Measurements from ENCODE around the gene CEACAM19.
A peak's percentile ranks its signal among the peaks of the same experiment; 100 is the strongest.
"Not testable (repeated sequence)": the region's sequence is repeated elsewhere in the genome, so short reads cannot be mapped to it uniquely, and the experiment has no call there.

CEACAM19 gene

GRCh38 chr19:44677019-44677811, 5.9 kb downstream of the CEACAM19 start:
- DNase-seq, result no peak

DNA sequence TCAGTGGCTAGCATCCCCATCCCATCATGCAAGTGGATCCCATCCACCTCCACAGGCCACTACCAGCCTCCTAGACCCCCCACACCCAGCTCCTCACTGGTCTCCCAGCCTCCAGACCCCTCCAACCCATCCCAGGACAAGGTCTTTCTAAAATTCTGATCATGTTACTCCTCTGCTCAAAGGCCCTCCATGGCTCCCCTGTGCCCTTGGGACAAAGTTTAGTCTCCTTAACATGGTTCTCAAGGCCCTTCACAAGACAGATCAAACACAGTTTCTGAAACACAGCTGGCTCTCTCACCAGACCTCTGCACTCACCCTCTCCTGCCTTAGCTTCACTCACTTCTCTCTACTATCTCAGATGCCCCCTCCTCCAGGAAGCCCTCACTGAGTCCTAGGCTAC, 9.3 kb downstream of the CEACAM19 start:
- DNase-seq, result no peak

- DNase-seq, result no peak
Observed at GRCh38 chr19:44681992-44682790, 10.9 kb downstream of the CEACAM19 start.

- DNase-seq, result no peak
Observed at GRCh38 chr19:44682807-44683206, 11.5 kb downstream of the CEACAM19 start.

DNA sequence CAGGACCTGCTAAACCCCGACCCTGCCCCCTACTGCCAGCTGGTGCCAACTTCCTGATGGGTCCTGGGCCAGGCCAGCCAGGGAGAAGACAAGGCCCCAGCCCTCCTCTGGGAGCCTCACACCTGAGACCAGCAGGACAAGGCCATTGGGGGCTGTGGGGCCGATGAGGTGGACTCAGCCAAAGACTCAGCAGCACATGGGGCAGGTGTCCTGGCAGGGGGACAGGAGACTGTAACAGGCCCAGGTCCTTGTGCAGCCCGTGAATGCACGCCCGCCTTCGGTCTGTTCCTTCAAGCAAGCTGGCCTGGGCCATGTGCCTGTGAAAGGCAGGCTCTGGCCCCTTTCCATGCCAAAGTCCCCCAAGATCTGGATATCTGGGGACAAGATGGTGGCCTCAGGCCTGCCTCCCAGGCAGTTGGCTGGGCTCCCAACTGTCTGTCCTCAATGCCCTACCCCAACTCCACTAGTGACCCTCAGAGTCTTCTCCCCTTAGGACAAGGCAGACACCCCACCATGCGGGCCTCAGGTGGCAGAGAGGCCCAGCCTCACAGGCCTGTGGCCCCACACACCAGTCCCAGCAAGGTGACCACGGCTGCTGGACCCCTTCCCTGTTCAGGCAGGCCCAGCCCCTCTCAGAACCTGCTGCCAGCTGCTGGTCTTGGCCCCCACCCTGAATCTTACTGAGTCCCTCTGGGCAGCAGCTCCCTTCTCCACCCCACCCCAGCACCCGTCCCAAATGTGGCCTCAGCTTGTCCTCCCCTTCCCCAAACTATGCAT, 12.3 kb downstream of the CEACAM19 start:
- no peak for DNase-seq

DNA sequence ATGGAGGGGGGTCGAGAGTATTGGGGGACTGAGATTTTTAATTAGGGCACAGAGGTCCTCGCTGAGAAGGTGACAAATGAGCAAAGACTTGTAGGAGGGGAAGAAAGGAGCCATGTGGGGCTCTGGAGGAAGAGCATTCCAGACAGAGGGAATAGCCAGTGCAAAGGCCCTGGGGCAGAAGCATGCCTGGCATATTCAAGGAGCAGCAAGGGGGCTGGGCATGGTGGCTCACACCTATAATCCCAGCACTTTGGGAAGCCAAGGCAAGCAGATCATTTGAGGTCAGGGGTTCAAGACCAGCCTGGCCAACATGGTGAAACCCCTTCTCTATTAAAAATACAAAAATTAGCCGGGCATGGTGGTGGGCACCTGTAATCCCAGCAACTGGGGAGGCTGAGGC, 13.1 kb downstream of the CEACAM19 start:
- not testable (repeated sequence) for DNase-seq

GRCh38 chr19:44684892-44685863, 13.9 kb downstream of the CEACAM19 start:
- peak; percentile 35 for DNase-seq

GRCh38 chr19:44685877-44686276, 14.6 kb downstream of the CEACAM19 start:
- DNase-seq, result no peak

- no peak for DNase-seq
Observed at GRCh38 chr19:44686896-44687295, 15.6 kb downstream of the CEACAM19 start.

- no peak for DNase-seq
Observed at GRCh38 chr19:44687888-44688287, 16.6 kb downstream of the CEACAM19 start.

DNA sequence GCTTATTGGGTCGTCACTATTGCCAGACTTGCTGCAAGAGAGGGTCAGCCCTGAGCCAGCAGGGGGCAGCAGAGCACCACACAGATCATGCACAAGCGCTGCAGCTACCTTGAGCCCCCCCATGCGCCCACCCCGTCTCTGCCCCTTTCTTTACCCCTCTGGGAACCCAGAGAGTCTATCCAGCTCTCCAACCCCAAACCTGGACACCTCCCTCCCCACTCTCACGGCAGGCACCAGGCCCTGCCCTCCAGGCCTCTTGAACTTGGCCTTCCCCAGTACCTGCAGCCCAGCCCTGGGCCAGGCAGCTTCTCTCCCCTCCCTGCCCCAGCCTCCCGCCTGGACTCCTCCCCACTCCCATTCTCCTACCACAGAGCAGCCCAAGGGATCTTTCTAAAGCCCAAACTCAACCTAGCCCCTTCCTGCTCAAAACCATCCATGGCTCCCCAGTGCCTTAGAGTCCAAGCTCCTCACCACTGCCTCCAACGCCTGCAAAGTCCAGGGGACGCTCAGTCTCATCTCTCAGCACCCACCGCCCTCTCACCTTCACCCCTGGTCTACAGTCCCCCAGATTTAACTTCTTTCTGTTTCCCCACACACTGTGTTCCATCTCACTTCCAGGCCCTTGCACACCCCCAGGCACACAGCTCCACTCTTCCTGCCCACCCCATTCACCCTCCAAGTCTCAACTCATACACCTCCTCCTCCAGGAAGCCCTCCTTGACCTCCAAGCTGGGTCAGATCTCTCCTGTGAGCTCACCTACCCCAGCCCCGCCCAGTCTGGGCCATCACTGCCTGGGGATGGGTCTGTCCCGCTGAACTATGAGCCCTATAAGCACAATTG, 18.2 kb downstream of the CEACAM19 start:
- peak; percentile 84 for DNase-seq

- no peak for DNase-seq
Observed at GRCh38 chr19:44690131-44690440, 18.8 kb downstream of the CEACAM19 start.

GRCh38 chr19:44692379-44692721, 21.1 kb downstream of the CEACAM19 start:
- DNase-seq, result no peak

- DNase-seq, result peak; percentile 38
Observed at GRCh38 chr19:44694184-44694579, 22.9 kb downstream of the CEACAM19 start.

GRCh38 chr19:44696939-44697669, 25.8 kb downstream of the CEACAM19 start:
- no peak for DNase-seq

DNA sequence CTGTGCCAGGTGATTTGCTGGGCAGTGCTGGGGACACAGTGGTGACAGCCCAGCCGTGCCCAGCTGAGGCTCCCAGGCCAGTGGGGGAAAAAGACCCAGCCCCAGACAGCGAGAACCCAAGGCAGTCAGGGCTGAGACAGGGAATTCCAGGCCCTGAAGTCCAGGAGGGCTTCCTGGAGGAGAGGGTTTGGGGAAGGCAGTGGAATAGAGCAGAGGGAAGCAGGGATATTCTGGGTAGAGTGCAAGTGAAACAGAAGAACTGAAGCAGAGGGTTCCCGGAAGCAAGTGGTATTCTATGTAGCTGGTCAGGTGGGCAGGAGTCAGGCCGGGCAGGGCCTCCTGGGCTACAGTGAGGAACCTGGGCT, 26.4 kb downstream of the CEACAM19 start:
- no peak for DNase-seq

DNA sequence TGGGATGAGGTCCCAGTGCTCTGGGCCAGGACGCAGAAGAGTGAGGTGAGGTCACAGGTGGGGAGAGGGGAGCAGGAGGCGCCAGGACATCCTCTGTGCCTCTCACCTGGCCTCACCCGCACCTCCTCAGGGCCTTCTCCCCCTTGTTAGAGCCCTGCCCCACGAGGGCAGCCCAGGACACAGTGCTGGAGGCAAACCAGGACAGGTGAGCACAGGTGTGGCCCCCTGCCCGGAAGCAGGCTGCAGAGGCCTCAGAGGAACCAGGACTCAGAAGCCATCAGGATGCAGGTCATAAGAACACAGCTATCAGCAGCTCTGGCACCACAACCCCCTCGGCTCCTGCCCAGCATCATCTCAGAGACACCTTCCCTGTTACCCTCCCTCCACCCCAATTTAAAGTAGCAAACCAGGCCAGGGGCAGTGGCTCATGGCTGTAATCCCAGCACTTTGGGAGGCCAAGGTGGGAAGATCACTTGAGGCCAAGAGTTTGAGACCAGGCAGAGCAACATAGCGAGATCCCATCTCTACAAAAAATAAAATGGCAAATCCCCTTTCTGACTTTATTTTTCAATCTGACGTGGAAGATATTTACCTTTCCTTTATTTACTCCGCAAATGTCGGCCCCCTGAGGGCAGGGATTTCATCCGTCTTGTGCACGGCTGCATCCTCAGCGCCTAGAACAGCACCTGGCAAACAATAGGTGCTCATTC, 27.4 kb downstream of the CEACAM19 start, which contains the start of gene CEACAM16:
TSS of gene CEACAM16 (plus strand) at position 660 of the 710 bp plus-strand sequence. CDS start 2,306 bp downstream, outside the sequence.
- no peak for DNase-seq

GRCh38 chr19:44700547-44700946, 29.3 kb downstream of the CEACAM19 start:
- no peak for DNase-seq

- no peak for DNase-seq
Observed at GRCh38 chr19:44701228-44701627, 29.9 kb downstream of the CEACAM19 start.

Measured in hematopoietic multipotent progenitor cell treated with erythropoietin and hydrocortisone succinate and interleukin-3 and kit ligand, for 6 days (in vitro differentiated cells).